HG03571 (cell line): ENCODE measurements around the gene ARFGAP1.

Source experiments
- ATAC-seq: cut with Tn5 transposase; IDR thresholded peaks from one replicate; pipeline ENCODE4 v1.9.1; 2021; ENCODE audit not compliant: unreplicated experiment

Gene ARFGAP1

DNA sequence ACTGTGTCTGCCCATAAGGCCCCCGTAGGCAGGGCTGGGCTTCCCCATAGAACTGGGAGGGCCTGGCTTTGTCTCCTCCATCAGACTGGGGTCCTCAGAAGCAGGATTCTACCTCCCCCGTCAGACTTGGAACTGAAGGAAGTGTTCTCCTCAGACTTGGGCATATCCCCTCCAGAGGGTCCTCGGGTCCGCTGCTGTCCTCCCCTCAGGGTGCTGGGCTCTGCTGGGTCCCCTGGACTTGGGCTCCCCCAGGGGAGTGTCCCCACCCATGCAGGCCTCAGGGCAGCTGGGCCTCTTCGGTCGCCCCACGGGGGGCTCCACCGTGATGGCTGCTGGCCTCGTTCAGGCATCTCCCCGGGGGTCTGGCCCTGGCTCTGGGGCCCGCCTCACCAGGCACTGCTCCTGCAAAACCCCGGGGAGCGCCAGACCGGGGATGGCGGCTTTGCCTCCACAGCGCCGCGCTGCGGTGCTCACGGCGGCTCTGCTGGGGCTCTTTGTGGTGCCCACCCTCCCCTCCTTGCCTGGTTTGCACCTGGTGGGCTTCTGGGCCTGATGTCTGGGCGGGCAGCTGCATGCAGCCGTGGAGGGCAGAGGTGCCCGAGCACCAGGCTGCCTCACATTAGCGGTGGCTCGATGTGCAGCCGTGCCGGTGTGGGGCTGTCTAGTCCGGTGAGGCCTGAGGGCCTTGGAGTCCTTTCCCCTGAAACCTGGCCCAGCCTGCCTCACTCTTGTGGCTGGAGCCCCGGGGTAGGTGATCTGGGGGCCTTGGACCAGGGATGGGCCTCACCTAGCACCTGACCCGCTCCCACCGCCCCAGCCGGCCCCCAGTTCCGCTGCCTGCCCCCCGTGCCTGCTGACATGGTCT lies 34.3 kb downstream of the ARFGAP1 start:
- no peak for ATAC-seq

- no peak for ATAC-seq
Observed at GRCh38 chr20:63307538-63308217, 35.1 kb downstream of the ARFGAP1 start.

- ATAC-seq = no peak
Observed at GRCh38 chr20:63308218-63308911, 35.8 kb downstream of the ARFGAP1 start.

- ATAC-seq = no peak
Observed at GRCh38 chr20:63309261-63310071, 36.9 kb downstream of the ARFGAP1 start.

- ATAC-seq = no peak
Observed at GRCh38 chr20:63310265-63310991, 37.8 kb downstream of the ARFGAP1 start.

- ATAC-seq = no peak
Observed at GRCh38 chr20:63311186-63311832, 38.7 kb downstream of the ARFGAP1 start.

GRCh38 chr20:63311833-63312243 lies 39.2 kb downstream of the ARFGAP1 start:
- no peak for ATAC-seq

GRCh38 chr20:63312273-63312672 lies 39.7 kb downstream of the ARFGAP1 start:
- no peak for ATAC-seq

GRCh38 chr20:63312690-63313348 lies 40.2 kb downstream of the ARFGAP1 start:
- ATAC-seq = no peak

- no peak for ATAC-seq
Observed at GRCh38 chr20:63313349-63314014, 40.9 kb downstream of the ARFGAP1 start.

GRCh38 chr20:63314015-63314471 lies 41.4 kb downstream of the ARFGAP1 start:
- ATAC-seq = no peak

DNA sequence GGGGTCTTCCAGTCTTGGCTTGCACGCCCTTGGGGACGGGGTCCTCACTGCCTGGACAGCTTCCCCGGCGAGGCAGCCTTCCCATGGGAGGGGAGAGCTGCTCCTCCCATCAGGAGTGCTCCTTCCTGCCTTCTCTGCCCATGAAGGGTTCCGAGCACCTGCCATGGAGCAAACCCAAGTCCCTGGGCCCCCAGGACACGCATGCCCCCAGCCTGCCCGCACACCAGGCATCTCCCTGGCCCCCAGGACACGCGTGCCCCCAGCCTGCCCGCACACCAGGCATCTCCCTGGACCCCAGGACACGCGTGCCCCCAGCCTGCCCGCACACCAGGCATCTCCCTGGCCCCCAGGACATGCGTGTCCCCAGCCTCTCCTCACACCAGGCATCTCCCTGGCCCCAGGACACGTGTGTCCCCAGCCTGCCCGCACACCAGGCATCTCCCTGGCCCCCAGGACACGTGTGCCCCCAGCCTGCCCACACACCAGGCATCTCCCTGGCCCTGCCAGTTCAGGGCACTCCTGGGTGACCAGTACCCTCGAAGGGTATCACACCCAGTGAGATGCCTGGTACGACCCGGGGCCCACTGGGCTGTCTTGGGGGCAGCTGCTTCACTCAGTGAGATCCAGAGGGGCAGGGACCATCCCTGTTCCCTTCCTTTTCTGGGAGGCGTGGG lies 42.1 kb downstream of the ARFGAP1 start:
- ATAC-seq = no peak

- no peak for ATAC-seq
Observed at GRCh38 chr20:63315240-63315689, 42.7 kb downstream of the ARFGAP1 start.

DNA sequence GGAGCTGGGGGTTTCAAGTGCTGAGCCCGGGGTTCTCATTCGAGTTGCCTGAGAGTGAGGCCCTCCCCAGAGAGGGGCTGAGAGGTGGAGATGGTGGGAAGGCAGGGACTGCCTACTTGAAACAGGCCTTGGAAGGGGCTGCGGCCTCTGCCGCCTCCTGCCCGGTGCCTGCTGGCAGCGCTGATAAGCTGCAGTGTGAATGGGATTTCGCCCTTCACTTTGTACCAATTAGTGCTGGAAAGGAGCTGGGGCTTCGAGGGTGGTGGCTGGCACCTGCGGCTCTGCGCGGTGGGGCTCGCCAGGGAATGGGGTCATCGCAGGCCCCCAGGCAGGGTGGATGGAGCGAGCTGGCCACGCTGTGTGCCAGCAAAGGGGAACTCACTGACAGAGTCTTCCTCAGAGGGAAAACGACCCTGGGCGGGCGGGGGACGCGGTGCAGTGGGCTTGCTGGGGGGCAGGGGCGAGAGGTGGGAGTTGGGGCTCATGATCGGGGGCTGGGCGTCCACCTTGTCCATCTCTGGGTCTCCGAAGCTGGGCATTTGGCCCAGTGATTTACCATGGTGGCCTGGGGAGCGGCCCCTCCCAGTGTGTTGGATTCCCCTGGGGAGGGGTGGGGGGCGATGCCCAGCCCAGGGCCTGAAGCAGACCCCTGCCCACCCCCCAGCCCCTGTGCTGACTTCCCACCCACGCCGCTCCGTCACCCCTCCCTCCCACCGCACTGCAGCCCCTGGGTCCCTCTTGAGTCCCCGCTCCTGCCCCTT lies 43.3 kb downstream of the ARFGAP1 start:
- ATAC-seq = no peak

- no peak for ATAC-seq
Observed at GRCh38 chr20:63316502-63316921, 43.9 kb downstream of the ARFGAP1 start.

GRCh38 chr20:63317061-63317460 lies 44.4 kb downstream of the ARFGAP1 start:
- no peak for ATAC-seq
